GM18520 (cell line): ENCODE measurements around the gene AXL.
A peak's percentile ranks its signal among the peaks of the same experiment; 100 is the strongest.
"Not testable (repeated sequence)": the region's sequence is repeated elsewhere in the genome, so short reads cannot be mapped to it uniquely, and the experiment has no call there.

Source experiments
- ATAC-seq: cut with Tn5 transposase; IDR thresholded peaks from one replicate; pipeline ENCODE4 v1.9.1; 2021; ENCODE audit not compliant: unreplicated experiment

AXL gene

GRCh38 chr19:41269055-41269454 lies 50.0 kb downstream of the AXL start:
- ATAC-seq, result no peak

GRCh38 chr19:41269571-41269970 lies 50.5 kb downstream of the AXL start:
- no peak for ATAC-seq

- ATAC-seq, result no peak
Observed at GRCh38 chr19:41273076-41273475, 54.1 kb downstream of the AXL start.

GRCh38 chr19:41274802-41275201 lies 55.8 kb downstream of the AXL start:
- no peak for ATAC-seq

- ATAC-seq, result no peak
Observed at GRCh38 chr19:41276231-41276630, 57.2 kb downstream of the AXL start.

GRCh38 chr19:41278478-41278877 lies 59.5 kb downstream of the AXL start:
- no peak for ATAC-seq

- ATAC-seq, result no peak
Observed at GRCh38 chr19:41288673-41289530, 69.9 kb downstream of the AXL start.

GRCh38 chr19:41289814-41290213 lies 70.8 kb downstream of the AXL start:
- ATAC-seq, result not testable (repeated sequence)

- ATAC-seq, result no peak
Observed at GRCh38 chr19:41294393-41294792, 75.4 kb downstream of the AXL start.

GRCh38 chr19:41295499-41295898 lies 76.5 kb downstream of the AXL start:
- no peak for ATAC-seq

GRCh38 chr19:41296433-41296871 lies 77.4 kb downstream of the AXL start:
- ATAC-seq, result no peak

GRCh38 chr19:41297628-41298347 lies 78.8 kb downstream of the AXL start:
- ATAC-seq, result peak; percentile 65

GRCh38 chr19:41298348-41298964 lies 79.4 kb downstream of the AXL start:
- no peak for ATAC-seq

- ATAC-seq, result no peak
Observed at GRCh38 chr19:41299046-41299754, 80.2 kb downstream of the AXL start.

GRCh38 chr19:41299755-41300089 lies 80.7 kb downstream of the AXL start:
- no peak for ATAC-seq

GRCh38 chr19:41300555-41300954 lies 81.5 kb downstream of the AXL start:
- no peak for ATAC-seq

- ATAC-seq, result no peak
Observed at GRCh38 chr19:41302624-41303351, 83.8 kb downstream of the AXL start.

- no peak for ATAC-seq
Observed at GRCh38 chr19:41303954-41304353, 84.9 kb downstream of the AXL start.

GRCh38 chr19:41304706-41305483 lies 85.9 kb downstream of the AXL start:
- ATAC-seq, result no peak
